ENCODE data around the gene SMAP1.

DNA sequence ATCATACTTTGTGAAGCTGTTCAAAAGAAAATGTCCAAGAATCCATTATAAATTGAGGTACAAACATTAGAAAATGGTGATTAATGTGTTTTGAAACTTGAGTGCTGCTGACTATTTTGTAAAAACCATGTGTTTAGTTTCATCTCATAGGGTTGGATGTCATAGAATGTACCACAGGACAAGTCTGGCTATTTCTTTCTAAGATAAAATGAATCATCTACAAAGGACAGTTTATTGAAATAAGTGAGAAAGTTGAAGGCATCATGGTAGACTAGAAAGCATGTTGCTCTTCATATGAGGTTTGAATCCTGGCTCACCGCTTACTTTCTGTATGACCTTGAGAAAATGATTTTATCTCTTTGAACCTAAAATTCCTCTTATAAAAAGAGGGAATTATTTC, 29.2 kb upstream of the SMAP1 start:
- TF ChIP-seq, protein P1, sequence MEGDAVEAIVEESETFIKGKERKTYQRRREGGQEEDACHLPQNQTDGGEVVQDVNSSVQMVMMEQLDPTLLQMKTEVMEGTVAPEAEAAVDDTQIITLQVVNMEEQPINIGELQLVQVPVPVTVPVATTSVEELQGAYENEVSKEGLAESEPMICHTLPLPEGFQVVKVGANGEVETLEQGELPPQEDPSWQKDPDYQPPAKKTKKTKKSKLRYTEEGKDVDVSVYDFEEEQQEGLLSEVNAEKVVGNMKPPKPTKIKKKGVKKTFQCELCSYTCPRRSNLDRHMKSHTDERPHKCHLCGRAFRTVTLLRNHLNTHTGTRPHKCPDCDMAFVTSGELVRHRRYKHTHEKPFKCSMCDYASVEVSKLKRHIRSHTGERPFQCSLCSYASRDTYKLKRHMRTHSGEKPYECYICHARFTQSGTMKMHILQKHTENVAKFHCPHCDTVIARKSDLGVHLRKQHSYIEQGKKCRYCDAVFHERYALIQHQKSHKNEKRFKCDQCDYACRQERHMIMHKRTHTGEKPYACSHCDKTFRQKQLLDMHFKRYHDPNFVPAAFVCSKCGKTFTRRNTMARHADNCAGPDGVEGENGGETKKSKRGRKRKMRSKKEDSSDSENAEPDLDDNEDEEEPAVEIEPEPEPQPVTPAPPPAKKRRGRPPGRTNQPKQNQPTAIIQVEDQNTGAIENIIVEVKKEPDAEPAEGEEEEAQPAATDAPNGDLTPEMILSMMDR (IDR thresholded peaks at IDR 0.05) = no peak
- TF ChIP-seq POLR2A (IDR thresholded peaks at IDR 0.05) = no peak

Data from heart left ventricle (tissue), 13 donors.